Activated CD4-positive, alpha-beta T cell treated with anti-CD3 and anti-CD28 coated beads, Interleukin-10, Interleukin-2, amounts not matched to agents 100 ng/mL and 50 ng/mL, durations not matched to agents 16 hours and 8 hours (primary cell): Measurements from ENCODE around the gene ETS1.

Experiments
- DNase-seq: peaks from one replicate; pipeline ENCODE4 v3.0.0-alpha.2; 2020

Gene ETS1

GRCh38 chr11:128535468-128536457 is 51.6 kb downstream of the ETS1 start:
- DNase-seq = no peak

GRCh38 chr11:128533472-128533871 is 53.9 kb downstream of the ETS1 start:
- DNase-seq = no peak

- no peak for DNase-seq
Measured at GRCh38 chr11:128532572-128533091, 54.7 kb downstream of the ETS1 start.

GRCh38 chr11:128532016-128532571 is 55.3 kb downstream of the ETS1 start:
- no peak for DNase-seq

GRCh38 chr11:128531588-128531987 is 55.8 kb downstream of the ETS1 start:
- no peak for DNase-seq

GRCh38 chr11:128530118-128531074 is 57.0 kb downstream of the ETS1 start:
- DNase-seq = no peak

- no peak for DNase-seq
Measured at GRCh38 chr11:128528294-128528693, 59.1 kb downstream of the ETS1 start.

GRCh38 chr11:128527046-128527445 is 60.3 kb downstream of the ETS1 start:
- no peak for DNase-seq

- DNase-seq = peak; percentile 92
Measured at GRCh38 chr11:128525411-128526243, 61.7 kb downstream of the ETS1 start.

- no peak for DNase-seq
Measured at GRCh38 chr11:128524172-128524571, 63.2 kb downstream of the ETS1 start.

GRCh38 chr11:128523641-128524040 is 63.7 kb downstream of the ETS1 start:
- DNase-seq = no peak

GRCh38 chr11:128522943-128523518 is 64.3 kb downstream of the ETS1 start:
- peak; percentile 71 for DNase-seq

- peak; percentile 97 for DNase-seq
Measured at GRCh38 chr11:128522055-128522942, 65.1 kb downstream of the ETS1 start.

GRCh38 chr11:128521682-128522054 is 65.7 kb downstream of the ETS1 start:
- DNase-seq = no peak

GRCh38 chr11:128520888-128521681 is 66.3 kb downstream of the ETS1 start:
- DNase-seq = no peak

- no peak for DNase-seq
Measured at GRCh38 chr11:128520206-128520887, 67.0 kb downstream of the ETS1 start.

- DNase-seq = no peak
Measured at GRCh38 chr11:128519338-128519737, 68.0 kb downstream of the ETS1 start.

GRCh38 chr11:128518493-128519207 is 68.7 kb downstream of the ETS1 start:
- DNase-seq = no peak
